ENCODE data around the gene KDM5B.

Gene KDM5B

DNA sequence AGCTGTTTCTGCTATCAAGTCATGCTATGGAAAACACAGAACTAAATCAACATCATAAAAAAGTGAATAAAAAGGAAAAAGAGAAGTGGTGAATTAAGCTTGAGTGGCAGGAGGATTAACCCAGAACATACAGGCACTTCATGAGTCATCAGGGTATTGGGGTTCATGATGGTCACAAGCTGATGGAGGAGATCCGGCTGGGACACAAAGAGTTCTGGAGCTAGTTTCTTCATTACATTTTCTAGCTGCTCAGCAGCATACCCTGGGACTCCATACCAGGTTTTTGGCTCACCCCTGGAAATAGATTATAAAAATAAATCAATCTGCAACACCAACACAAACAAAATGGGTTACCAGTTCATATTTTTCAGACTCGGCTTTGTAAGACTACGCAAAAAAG lies 55.4 kb downstream of the KDM5B start:
- ATAC-seq (ENCODE audit: insufficient read depth, low read depth): no peak
- no peaks in the 10 kb centered on the region for H4K20me1 ChIP-seq (ENCODE audit: insufficient read depth, low read length)
- TF ChIP-seq, protein P1, sequence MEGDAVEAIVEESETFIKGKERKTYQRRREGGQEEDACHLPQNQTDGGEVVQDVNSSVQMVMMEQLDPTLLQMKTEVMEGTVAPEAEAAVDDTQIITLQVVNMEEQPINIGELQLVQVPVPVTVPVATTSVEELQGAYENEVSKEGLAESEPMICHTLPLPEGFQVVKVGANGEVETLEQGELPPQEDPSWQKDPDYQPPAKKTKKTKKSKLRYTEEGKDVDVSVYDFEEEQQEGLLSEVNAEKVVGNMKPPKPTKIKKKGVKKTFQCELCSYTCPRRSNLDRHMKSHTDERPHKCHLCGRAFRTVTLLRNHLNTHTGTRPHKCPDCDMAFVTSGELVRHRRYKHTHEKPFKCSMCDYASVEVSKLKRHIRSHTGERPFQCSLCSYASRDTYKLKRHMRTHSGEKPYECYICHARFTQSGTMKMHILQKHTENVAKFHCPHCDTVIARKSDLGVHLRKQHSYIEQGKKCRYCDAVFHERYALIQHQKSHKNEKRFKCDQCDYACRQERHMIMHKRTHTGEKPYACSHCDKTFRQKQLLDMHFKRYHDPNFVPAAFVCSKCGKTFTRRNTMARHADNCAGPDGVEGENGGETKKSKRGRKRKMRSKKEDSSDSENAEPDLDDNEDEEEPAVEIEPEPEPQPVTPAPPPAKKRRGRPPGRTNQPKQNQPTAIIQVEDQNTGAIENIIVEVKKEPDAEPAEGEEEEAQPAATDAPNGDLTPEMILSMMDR (IDR thresholded peaks at IDR 0.05; ENCODE audit: borderline replicate concordance, extremely low read depth, low read length, poor library complexity, severe bottlenecking): no peak
- no peak for TF ChIP-seq EZH2 (IDR thresholded peaks at IDR 0.05; ENCODE audit: borderline replicate concordance, low read depth, low read length, severe bottlenecking)

DNA sequence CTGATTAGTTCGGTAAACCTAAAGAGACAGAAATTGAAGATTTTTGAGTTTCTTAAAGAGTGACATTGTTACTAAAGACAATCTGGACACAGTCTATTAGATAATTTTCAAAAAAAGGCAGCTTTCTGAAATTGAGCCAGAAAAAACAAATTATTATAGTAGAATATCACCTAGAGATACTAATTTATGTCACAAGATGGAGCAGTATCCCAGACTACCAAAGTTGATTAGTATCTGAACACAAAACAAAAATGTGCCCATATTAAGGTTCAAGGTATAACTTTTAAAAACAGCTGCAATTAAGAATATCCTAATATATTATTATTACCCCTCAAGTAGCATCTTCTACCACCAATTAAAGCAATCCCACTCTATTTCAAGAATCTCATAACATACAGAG lies 57.5 kb downstream of the KDM5B start:
- H3K9ac ChIP-seq (ENCODE audit: low read depth, low read length): no peak overlapping the region
- no peaks in the 10 kb centered on the region for H3K4me1 ChIP-seq (ENCODE audit: insufficient read depth, low read length)
- peaks cover 14% of the 10 kb centered on the region for H3K27me3 ChIP-seq (ENCODE audit: insufficient read depth, low read length, poor library complexity)
- H3K4me3 ChIP-seq (ENCODE audit: low read depth in 1 of 2, low read length in 2 of 2): no peak overlapping the region
- DNase-seq (no peak), ATAC-seq (ENCODE audit: insufficient read depth, low read depth) (no peak)
- H4K20me1 ChIP-seq (ENCODE audit: insufficient read depth, low read length): no peaks in the 10 kb centered on the region
- no peak for TF ChIP-seq EZH2 (IDR thresholded peaks at IDR 0.05; ENCODE audit: borderline replicate concordance, low read depth, low read length, severe bottlenecking)
- TF ChIP-seq, protein P1 (IDR thresholded peaks at IDR 0.05; ENCODE audit: borderline replicate concordance, extremely low read depth, low read length, poor library complexity, severe bottlenecking): peak; percentile 7
- H3K4me2 ChIP-seq (ENCODE audit: insufficient read depth, low read length): no peak overlapping the region
- no peak overlapping the region for H3K27ac ChIP-seq (ENCODE audit: low read length)
- H3K36me3 ChIP-seq (ENCODE audit: insufficient read depth, low read length): no peaks in the 10 kb centered on the region
- H2AFZ ChIP-seq (ENCODE audit: low read depth, low read length): no peak overlapping the region
- no peaks in the 10 kb centered on the region for H3K9me3 ChIP-seq (ENCODE audit: insufficient read depth, low read length, severe bottlenecking)
- H3K79me2 ChIP-seq (ENCODE audit: insufficient read depth, low read length): no peaks in the 10 kb centered on the region

More for the DNA sequence above, 55.4 kb downstream of the KDM5B start:
- no peak overlapping the region for H3K4me2 ChIP-seq (ENCODE audit: insufficient read depth, low read length)
- no peak overlapping the region for H3K9ac ChIP-seq (ENCODE audit: low read depth, low read length)
- H3K36me3 ChIP-seq (ENCODE audit: insufficient read depth, low read length): no peaks in the 10 kb centered on the region
- H3K79me2 ChIP-seq (ENCODE audit: insufficient read depth, low read length): no peaks in the 10 kb centered on the region
- no peak overlapping the region for H2AFZ ChIP-seq (ENCODE audit: low read depth, low read length)
- H3K4me3 ChIP-seq (ENCODE audit: low read depth in 1 of 2, low read length in 2 of 2): no peak overlapping the region
- H3K27ac ChIP-seq (ENCODE audit: low read length): no peak overlapping the region
- H3K4me1 ChIP-seq (ENCODE audit: insufficient read depth, low read length): no peaks in the 10 kb centered on the region
- DNase-seq: no peak
- H3K9me3 ChIP-seq (ENCODE audit: insufficient read depth, low read length, severe bottlenecking): no peaks in the 10 kb centered on the region
- peaks cover 14% of the 10 kb centered on the region for H3K27me3 ChIP-seq (ENCODE audit: insufficient read depth, low read length, poor library complexity)

DNA sequence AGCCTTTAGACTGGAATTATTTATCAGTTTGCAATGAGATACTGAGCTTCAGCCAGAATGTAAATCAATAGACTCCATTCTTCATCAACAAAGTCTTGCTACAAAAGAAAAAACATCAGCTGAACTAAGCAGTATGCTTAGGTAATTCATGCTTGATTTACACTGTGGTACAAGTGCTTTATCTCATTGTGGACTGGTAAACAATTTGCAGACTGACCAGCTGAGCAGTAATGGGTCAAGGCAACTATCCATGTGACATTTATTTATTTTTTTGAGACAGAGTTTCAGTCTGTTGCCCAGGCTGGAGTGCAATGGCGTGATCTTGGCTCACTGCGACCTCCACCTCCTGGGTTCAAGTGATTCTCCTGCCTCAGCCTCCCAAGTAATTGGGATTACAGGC lies 58.2 kb downstream of the KDM5B start:
- Histone ChIP-seq H3K36me3 (ENCODE audit: insufficient read depth, low read length) (no peaks in the 10 kb centered on the region), H3K79me2 (ENCODE audit: insufficient read depth, low read length) (no peaks in the 10 kb centered on the region), H3K9me3 (ENCODE audit: insufficient read depth, low read length, severe bottlenecking) (no peaks in the 10 kb centered on the region), H3K4me3 (ENCODE audit: low read depth in 1 of 2, low read length in 2 of 2) (no peak overlapping the region), H4K20me1 (ENCODE audit: insufficient read depth, low read length) (no peaks in the 10 kb centered on the region), H3K9ac (ENCODE audit: low read depth, low read length) (no peak overlapping the region), H3K4me1 (ENCODE audit: insufficient read depth, low read length) (no peaks in the 10 kb centered on the region), H2AFZ (ENCODE audit: low read depth, low read length) (no peak overlapping the region), H3K27ac (ENCODE audit: low read length) (no peak overlapping the region), H3K4me2 (ENCODE audit: insufficient read depth, low read length) (no peak overlapping the region), H3K27me3 (ENCODE audit: insufficient read depth, low read length, poor library complexity) (peaks cover 10% of the 10 kb centered on the region)
- DNase-seq: no peak
- TF ChIP-seq, protein P1 (IDR thresholded peaks at IDR 0.05; ENCODE audit: borderline replicate concordance, extremely low read depth, low read length, poor library complexity, severe bottlenecking): no peak
- no peak for TF ChIP-seq EZH2 (IDR thresholded peaks at IDR 0.05; ENCODE audit: borderline replicate concordance, low read depth, low read length, severe bottlenecking)
- no peak for ATAC-seq (ENCODE audit: insufficient read depth, low read depth)
